ENCODE data around the gene LGR5.
A peak's percentile ranks its signal among the peaks of the same experiment; 100 is the strongest.

The LGR5 gene, protein sequence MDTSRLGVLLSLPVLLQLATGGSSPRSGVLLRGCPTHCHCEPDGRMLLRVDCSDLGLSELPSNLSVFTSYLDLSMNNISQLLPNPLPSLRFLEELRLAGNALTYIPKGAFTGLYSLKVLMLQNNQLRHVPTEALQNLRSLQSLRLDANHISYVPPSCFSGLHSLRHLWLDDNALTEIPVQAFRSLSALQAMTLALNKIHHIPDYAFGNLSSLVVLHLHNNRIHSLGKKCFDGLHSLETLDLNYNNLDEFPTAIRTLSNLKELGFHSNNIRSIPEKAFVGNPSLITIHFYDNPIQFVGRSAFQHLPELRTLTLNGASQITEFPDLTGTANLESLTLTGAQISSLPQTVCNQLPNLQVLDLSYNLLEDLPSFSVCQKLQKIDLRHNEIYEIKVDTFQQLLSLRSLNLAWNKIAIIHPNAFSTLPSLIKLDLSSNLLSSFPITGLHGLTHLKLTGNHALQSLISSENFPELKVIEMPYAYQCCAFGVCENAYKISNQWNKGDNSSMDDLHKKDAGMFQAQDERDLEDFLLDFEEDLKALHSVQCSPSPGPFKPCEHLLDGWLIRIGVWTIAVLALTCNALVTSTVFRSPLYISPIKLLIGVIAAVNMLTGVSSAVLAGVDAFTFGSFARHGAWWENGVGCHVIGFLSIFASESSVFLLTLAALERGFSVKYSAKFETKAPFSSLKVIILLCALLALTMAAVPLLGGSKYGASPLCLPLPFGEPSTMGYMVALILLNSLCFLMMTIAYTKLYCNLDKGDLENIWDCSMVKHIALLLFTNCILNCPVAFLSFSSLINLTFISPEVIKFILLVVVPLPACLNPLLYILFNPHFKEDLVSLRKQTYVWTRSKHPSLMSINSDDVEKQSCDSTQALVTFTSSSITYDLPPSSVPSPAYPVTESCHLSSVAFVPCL

DNA sequence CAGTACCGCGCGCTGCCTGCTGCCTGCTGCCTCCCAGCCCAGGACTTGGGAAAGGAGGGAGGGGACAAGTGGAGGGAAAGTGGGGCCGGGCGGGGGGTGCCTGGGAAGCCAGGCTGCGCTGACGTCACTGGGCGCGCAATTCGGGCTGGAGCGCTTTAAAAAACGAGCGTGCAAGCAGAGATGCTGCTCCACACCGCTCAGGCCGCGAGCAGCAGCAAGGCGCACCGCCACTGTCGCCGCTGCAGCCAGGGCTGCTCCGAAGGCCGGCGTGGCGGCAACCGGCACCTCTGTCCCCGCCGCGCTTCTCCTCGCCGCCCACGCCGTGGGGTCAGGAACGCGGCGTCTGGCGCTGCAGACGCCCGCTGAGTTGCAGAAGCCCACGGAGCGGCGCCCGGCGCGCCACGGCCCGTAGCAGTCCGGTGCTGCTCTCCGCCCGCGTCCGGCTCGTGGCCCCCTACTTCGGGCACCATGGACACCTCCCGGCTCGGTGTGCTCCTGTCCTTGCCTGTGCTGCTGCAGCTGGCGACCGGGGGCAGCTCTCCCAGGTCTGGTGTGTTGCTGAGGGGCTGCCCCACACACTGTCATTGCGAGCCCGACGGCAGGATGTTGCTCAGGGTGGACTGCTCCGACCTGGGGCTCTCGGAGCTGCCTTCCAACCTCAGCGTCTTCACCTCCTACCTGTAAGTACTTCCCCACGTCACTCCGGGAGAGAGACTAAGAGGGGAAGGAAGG, at the start of gene LGR5:
LGR5 (plus strand) TSS at position 186 of the 732 bp plus-strand sequence; CDS start at position 469, 283 bp downstream.
- no peak for DNase-seq

DNA sequence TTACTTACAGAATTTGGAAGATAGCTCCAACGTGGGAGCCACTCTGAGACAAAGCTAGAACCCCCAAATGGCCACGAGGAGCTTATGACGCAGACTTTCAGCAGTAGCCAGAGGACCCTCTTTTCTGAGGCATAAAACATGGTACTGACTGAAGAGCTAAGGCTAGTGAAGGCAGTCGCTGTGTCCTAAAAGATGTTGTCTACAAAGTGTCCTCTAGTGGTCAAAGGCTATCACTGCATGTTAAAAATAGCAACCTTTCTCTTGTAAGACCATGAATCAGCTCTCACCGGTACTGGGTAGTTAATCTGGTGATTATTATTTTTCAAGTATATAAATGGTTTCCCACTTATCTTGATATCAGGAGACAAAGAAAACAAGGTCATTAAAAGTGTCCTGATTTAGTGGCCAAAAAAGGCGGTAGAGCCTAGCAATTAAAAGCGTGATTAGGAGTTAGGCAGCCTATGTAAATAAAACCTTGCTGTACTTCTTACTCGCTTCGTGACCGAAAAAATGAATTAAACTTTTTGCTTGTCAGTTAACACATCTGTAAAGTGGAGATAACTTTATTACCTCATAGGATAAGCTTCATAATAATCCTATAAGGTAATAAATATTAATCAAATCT, 47.0 kb upstream of the LGR5 start:
- DNase-seq, result peak; percentile 22

DNA sequence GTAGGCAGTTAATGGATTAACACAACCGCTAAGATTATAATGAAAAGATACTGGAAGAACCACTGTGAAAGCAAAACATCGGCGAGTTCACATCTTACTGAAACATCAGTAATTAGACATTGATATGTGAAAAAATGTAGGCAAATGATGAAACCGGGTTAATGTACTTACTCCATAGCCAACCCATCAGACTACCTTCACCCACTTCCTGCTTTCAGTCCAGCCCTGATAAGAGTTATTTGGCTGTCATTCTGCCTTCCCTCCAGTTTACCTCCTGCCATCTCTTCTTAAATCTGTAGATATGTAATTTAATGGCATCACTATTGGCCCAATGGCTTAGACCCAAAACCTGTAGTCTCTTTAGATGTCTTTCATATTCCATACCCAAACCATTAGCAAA, 46.0 kb upstream of the LGR5 start:
- DNase-seq, result no peak

DNA sequence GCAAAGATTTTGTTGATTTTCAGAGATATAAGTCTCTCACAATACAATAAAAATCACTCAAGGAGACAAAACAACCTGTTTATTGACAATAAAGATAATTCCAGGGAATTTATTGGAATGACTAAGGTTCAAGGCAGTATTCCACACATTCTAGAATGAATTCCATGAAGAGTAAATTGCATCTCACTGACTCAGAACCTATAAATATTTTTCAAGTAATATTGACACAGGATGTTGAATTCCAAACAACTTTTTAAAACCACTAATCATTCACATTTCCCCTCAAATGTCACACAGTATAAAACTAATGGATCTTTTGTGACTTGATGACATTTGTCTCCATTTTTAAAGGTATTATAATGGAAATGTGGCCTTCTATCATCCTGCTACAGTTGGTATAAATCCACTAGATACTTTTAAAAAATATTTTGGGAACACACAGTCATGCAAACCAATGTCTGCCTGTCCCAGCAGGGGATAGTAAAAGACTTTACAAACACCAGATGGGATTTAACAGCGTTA, 42.1 kb upstream of the LGR5 start:
- no peak for DNase-seq

DNA sequence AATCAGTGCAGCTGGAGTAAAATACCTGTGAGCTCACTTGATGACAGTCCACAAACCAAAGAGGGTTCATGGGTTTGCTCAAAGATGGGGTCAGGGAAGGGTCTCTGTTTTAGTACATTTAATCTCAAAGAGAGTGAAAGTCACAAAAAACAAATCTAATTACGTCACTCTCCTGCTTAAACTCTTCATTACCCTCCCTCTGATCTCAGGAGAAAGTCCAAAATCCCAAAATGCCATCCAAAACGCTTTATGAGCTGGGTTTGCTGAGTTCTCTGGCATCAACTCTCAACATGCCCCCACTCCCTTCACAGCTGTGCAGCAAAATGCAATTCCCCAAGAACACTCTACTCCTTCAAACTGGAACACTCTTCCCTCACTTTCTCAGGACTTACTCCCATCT, 40.4 kb upstream of the LGR5 start:
- DNase-seq, result no peak

DNA sequence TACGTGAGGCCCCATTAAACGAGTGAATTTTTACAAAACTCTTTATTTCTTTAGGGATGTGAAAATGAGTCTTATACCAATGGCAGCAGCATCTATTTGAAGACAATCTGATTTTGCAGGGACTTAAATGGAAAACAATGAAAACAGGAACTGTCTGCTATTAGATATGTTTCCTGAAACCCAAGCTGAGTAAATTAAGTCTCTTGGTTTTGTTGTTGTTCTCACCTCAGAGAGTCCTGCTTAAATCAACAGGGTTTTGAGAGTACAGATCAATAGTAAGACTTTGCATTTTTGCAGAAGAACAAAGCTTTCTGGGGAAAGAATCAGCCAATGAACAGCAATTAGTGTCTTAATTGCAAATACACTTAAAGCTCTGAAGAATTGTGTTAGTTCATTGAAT, 39.1 kb upstream of the LGR5 start:
- DNase-seq, result no peak

DNA sequence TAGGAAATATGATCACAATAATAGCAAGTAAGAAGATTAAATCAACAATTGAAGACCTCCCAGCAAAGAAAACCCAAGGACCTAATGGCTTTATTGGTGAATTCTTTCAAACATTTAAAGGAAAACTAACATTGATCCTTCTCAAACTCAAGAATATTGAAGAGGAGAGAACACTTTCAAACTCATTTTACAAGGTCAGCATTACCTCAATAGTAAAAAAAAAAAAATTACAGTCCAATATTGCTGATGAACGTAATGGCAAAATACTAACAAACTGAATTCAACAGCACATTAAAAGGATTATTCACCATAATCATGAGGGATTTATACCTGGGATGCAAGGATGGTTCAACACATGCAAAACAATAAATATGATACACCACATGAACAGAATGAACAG, 33.7 kb upstream of the LGR5 start:
- DNase-seq, result no peak

DNA sequence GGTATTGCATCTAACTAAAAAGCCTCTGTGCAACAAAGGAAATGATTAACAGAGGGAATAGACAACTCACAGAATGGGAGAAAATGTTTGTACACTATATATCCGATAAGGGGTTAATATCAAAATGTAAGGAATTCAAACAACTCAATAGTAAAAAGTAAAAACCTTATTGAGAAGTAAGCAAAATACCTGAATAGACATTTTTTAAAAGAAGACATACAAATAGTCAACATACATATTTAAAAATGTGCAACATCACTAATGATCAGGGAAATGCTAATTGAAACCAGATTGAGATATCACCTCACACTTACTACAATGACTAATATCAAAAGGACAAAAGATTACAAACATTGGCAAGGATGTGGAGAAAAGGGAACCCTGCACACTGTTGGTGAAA, 31.9 kb upstream of the LGR5 start:
- no peak for DNase-seq

DNA sequence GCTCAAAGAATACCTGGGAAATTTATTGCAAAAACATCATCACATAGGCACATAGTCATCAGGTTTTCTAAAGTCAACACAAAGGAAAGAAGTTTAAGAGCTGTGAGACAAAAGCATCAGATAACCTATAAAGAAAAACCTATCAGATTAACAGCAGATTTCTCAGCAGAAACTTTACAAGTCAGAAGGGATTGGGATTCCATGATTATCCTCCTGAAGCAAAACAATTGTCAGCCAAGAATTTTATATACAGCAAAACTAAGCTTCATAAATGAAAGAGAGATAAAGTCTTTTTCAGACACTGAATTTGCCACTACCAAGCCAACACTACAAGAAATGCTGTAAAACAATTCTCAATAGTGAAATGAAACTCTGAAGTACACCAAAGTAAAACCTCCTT, 28.8 kb upstream of the LGR5 start:
- no peak for DNase-seq

DNA sequence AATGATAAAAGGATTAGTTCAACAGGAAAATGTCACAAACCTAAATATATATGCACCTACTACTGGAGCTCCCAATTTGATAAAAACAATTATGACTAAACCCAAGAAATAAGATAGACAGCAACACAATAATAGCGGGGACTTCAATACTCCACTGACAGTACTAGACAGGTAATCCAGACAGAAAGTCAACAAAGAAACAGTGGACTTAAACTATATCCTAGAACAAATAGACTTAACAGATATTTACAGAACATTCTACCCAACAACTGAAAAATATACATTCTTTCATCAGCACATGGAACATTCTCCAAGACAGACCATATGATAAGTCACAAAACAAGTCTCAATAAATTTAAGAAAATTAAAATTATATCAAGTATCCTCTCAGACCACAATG, 28.0 kb upstream of the LGR5 start:
- no peak for DNase-seq

DNA sequence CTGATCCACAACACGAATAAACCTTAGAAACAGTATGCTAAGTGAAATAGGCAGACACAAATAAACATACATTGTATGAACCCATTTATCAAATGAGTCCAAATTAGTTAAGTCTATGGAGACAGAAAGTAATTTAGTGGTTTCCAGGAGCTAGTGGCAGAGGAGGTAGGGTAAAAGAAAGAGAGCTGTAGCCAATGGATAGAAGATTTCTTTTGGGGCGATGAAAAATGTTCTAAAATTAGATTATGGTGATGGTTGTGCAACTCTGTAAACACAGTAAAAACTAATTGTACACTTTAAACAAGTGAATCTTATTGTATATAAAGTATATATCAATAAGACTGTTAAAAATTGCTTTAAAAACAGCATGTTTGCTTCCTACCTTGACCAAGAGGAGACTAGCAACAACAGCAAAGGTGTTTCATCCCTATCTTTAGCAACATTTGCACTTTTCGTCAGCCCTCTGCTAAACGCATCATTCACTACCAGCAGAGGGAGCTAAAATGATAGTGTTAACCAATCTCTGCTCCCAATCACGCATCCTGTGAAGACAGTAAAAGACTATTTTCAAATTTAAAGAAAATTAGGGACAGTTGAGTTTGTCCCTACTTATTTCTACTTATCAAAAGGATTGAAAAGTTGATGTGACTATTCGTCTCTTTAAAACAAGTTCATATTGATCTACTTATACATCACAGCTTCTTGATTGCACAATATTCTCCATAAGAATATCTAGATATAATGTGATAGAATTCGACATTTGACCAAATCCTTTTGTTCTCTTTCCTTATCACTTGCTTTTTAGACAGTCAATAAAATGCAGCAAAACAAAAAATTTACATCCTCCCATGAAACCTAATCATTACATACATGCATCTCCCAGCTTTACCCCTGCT, 24.0 kb upstream of the LGR5 start:
- DNase-seq, result peak; percentile 56

DNA sequence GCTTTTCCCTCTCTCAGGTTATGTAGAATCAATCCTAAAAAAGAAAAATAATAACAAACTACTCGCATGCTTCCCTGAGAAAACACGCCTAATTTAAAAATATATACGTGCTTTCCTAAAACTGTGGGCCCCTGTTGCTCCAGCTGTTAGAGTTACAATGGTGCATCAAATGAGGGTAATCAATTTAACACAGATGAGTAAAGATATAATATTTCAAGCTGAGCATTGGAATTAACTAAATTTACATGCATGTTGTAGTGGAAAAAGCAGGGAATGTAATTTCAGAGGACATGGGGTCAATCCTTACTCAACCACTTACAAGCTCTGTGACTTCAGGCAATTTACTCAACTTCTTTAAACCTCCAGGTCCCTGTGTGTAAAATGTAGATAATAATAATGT, 22.4 kb upstream of the LGR5 start:
- DNase-seq, result no peak

DNA sequence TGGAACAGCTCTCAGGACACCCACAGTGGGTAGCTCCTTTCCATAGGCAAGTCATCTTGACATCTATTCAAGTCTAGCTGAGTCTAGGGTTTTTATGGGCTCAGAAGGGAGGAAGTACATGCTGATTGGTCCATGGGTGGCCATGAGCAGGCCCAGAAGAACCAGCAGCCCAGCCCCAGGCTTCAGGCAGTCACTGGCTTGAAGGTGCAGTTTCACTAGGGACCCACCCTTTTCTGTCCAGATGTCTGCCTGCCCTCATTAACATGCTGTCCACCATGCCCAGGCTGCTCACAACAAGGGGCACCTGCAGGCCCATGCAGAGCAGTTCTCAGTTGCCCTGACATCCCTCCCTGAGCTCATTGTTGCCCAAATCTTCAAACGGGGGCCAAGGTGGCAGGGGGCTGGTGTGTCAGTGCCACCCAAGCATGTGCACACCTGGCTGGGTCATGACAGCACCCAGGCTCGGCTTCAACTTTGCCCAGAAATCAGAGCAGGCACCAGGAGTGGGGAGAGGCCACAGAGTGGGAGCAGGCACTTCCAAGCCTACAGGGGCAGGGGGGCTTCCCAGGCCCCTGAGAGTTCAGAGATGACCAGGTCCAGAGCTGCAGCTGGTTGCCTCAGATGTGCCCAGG, 18.7 kb upstream of the LGR5 start:
- DNase-seq, result no peak

DNA sequence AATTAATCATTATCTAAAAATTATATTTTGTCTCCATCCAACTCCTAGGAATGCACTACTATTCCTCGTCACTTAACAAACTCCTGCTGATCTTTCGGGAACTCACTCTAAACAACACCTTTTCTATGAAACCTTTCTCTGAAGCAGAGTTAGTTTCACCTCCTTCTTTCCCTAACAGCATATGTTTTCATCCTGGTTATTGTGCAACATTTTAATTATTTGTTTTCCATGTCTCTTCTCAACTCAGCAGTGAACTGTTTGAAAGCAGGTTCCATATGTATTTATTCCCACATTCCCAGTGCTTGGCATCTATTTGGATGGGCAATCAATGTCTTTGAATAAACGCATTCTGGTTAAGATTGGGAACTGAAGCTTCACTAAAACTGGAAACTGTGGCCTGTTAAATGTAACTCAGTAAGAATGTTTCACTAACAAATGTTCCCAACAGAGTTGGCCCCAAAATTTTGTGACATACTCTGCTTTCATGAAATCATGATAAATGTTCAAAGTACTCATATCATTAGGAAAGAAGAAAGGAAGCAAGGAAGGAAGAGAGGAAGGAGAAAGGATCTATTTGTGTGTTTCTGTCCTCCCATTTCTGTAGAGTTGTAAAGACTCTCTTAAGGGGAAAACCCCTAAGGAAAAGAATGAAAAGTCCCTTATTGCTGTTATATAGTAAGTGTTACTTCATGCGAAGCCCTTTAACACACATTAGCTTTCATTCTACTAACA, 13.9 kb upstream of the LGR5 start:
- no peak for DNase-seq

DNA sequence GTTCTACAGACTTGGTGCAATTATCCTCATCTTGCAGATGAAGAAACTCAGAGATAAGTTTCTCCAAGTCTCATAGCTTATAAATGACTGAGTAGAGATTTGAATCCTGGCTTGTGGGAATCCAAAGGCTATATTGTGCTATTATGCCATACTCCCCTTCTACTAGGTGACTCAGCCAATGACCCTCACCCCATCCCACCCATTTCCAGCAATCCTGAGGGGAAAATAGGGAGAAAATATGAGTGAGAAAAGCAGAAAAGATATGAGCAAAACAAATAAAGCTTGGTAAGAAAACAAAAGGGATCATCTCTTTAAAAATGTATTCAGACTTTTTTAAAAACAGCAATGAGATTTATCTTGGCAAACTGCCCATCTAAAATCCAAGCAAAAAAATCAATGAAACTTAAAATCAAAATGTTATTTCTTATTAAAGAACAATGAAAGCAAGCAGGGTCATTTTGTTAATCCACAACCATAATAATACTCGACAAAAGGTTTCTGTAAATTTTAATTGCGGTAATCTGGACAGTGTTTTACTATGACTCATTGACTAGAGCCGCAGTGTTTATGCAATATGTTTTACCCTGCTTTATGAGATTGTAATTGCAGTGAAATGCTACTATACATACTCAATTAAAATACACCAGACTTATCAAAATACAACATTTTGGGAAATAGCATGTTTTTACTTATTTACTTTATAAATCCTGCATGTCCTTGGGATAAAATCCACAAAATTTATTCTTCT, 13.1 kb upstream of the LGR5 start:
- no peak for DNase-seq

DNA sequence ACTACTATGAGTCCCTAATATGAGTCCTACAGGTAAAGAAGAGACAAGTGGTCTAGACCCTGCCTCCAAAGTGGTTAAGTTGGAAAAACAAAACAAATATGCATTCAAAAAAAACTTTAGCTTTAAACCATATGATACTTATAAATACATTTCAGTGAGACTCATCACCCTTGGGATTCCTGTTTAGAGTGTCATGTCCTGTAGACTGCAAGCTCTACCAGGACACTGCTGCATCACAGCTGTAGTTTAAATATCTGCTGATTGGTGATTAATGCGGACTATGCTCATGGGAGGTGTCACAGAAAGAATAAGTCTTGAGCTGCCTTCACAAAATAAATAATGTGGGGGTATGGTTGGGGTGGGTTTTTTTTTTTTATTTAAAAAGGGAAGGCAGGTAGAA, 8.8 kb upstream of the LGR5 start:
- no peak for DNase-seq

DNA sequence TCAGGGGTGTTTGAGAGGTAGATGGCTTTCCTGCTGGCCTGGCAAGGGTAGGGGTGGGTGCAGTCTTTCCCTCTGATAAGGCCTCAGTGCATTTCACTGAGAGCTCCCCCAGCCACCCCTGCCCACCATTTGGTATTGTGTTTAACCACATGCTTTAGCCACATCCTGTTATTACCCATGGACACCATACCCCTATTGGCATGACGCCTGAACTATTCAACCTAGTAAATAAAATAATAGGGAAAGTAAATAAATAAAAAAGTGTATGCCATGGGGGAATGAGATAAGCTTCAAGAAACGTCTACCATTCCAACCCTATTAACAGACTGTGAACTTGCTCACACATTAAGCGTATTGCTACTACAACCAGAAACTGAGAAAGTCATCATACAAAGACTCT, 7.6 kb upstream of the LGR5 start:
- no peak for DNase-seq

DNA sequence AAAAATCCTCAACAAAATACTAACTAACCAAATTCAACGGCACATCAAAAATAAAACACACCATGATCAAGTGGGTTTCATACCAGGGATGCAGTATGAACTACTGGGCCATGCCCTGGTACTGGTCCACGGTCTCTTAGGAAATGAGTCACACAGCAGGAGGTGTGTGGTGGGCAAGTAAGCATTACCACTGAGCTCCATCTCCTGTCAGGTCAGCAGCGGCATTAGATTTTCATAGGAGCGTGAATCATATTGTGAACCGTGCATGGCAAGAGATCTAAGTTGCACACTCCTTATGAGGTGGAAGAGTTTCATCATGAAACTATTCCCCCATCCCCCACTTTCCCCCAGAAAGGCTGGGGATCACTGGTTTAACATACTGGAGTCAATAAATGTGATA, 6.7 kb upstream of the LGR5 start:
- DNase-seq, result no peak

DNA sequence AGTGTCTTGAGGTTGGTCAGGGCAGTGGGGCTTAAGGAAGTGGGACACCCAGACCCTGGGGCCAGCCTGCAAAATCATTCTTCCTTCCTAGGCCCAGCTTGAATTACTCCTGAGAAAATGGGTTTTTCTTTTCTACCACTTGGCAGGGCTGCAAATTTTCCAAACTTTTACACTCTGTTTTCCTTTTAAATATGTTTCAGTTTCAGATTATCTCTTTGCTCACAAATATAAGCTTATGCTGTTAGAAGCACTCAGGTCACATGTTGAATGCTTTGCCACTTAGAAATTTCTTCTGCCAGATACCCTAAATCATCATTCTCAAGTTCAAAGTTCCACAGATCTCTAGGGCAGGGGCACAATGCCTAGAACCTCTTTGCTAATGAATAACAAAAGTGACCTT, 2.9 kb upstream of the LGR5 start:
- DNase-seq, result no peak
